Measurements from ENCODE around the gene GDI1.

GRCh38 chrX:154441564-154441963, 4.6 kb downstream of the GDI1 start:
- TF ChIP-seq YY1 (IDR thresholded peaks at IDR 0.05; ENCODE audit: insufficient read depth, insufficient read length) = no peak
- TF ChIP-seq ZNF274 (IDR thresholded peaks at IDR 0.05; ENCODE audit: low read depth, low read length) = no peak
- no peak for TF ChIP-seq SUZ12 (IDR thresholded peaks at IDR 0.05; ENCODE audit: extremely low read depth, insufficient read depth, insufficient read length)
